H1 (cell line): ENCODE data around the gene PATE1. TPM values are rescaled to one million over a fixed set of nuclear protein-coding genes. Genes with fewer than 3 reads are reported as not detected.

Experiments
- CTCF ChIA-PET: fragments of 300-600 bp; sonication (Branson Sonifier 250); formaldehyde crosslinking; loops from one replicate; lab custom pipeline; 2021; ENCODE audit not compliant: partially characterized antibody; lab: Charles Lee
- POLR2A ChIA-PET: fragments of 300-600 bp; sonication (Branson Sonifier 250); formaldehyde crosslinking; loops from one replicate; lab custom pipeline; 2021; ENCODE audit warnings: inconsistent platforms; ENCODE audit not compliant: partially characterized antibody; lab: Charles Lee
- DNase-seq, 2 experiments: peaks; one replicate each; pipeline versions ENCODE4 v3.0.0 to v3.0.0-alpha.2; 2010 to 2022; ENCODE audit warnings: low spot score in 2 of 2, low read depth in 1 of 2, mixed read lengths in 1 of 2
- FAIRE-seq: peaks from 2 replicates; lab custom pipeline; 2011; peaks lifted over from hg19 to GRCh38; lab: Jason Lieb, UNC
- H2AFZ ChIP-seq: 2 replicates; pipeline ENCODE4 v1.8.1; 2012; ENCODE audit warnings: low read length, inconsistent platforms
- H2AK5ac ChIP-seq: 2 replicates; pipeline ENCODE4 v1.6.1; 2013; ENCODE audit warnings: low read depth, low read length
- H2BK120ac ChIP-seq: replicated peaks from 2 replicates; pipeline ENCODE3; 2013; ENCODE audit warnings: low read depth, low read length, inconsistent platforms
- H2BK12ac ChIP-seq: 2 replicates; pipeline ENCODE4 v1.6.1; 2013; ENCODE audit warnings: low read depth, low read length
- H2BK15ac ChIP-seq: 2 replicates; pipeline ENCODE4 v1.6.1; 2013; ENCODE audit warnings: low read length
- H2BK20ac ChIP-seq: 2 replicates; pipeline ENCODE4 v1.6.1; 2013; ENCODE audit warnings: low read length
- H2BK5ac ChIP-seq: 2 replicates; pipeline ENCODE4 v1.6.1; 2013; ENCODE audit warnings: low read depth, low read length
- H3K14ac ChIP-seq: 2 replicates; pipeline ENCODE4 v1.6.1; 2013; ENCODE audit warnings: inconsistent platforms; ENCODE audit not compliant: insufficient read length
- H3K18ac ChIP-seq: 2 replicates; pipeline ENCODE4 v1.6.1; 2013; ENCODE audit warnings: low read length; ENCODE audit errors: extremely low read depth
- H3K23ac ChIP-seq: 2 replicates; pipeline ENCODE4 v1.6.1; 2013; ENCODE audit warnings: inconsistent platforms; ENCODE audit not compliant: insufficient read length
- H3K23me2 ChIP-seq: 2 replicates; pipeline ENCODE4 v1.6.1; 2013; ENCODE audit warnings: low read depth, low read length
- H3K27ac ChIP-seq: 2 replicates; pipeline ENCODE4 v1.6.1; 2011; ENCODE audit warnings: low read depth, low read length, inconsistent platforms
- H3K27me3 ChIP-seq, 4 experiments: replicated peaks in 1 of 4; 1 replicate in 1 of 4; 2 replicates in 3 of 4; pipeline versions ENCODE4 v1.6.1 to v1.8.1; 2011 to 2013; ENCODE audit warnings: low read length in 3 of 4, mild to moderate bottlenecking in 3 of 4, inconsistent platforms in 2 of 4, mixed read lengths in 2 of 4, moderate library complexity in 1 of 4; ENCODE audit not compliant: control insufficient read depth in 3 of 4, insufficient read depth in 3 of 4; ENCODE audit errors: extremely low read depth in 1 of 4
- H3K36me3 ChIP-seq, 4 experiments: 2 replicates each; pipeline versions ENCODE4 v1.6.1 to v1.8.1; 2011 to 2013; ENCODE audit warnings: mild to moderate bottlenecking in 4 of 4, low read length in 3 of 4, moderate library complexity in 2 of 4, control low read depth in 1 of 4, inconsistent platforms in 1 of 4; ENCODE audit not compliant: insufficient read depth in 4 of 4, control insufficient read depth in 2 of 4
- H3K4ac ChIP-seq: replicated peaks from 2 replicates; pipeline ENCODE3; 2013; ENCODE audit warnings: low read length, low read depth, mixed read lengths, inconsistent platforms; ENCODE audit not compliant: insufficient read length
- H3K4me1 ChIP-seq, 4 experiments: replicated peaks in 1 of 4; 1 replicate in 1 of 4; 2 replicates in 3 of 4; pipeline versions ENCODE4 v1.6.1 to v1.8.1; 2011 to 2013; ENCODE audit warnings: low read length in 3 of 4, inconsistent platforms in 2 of 4, mixed read lengths in 1 of 4; ENCODE audit not compliant: insufficient read depth in 4 of 4, control insufficient read depth in 3 of 4
- H3K4me2 ChIP-seq, 2 experiments: 2 replicates each; pipeline versions ENCODE4 v1.6.1 to v1.8.1; 2011 to 2013; ENCODE audit warnings: low read depth in 2 of 2, low read length in 2 of 2, control low read depth in 1 of 2, inconsistent platforms in 1 of 2, mild to moderate bottlenecking in 1 of 2; ENCODE audit not compliant: insufficient read depth in 1 of 2
- H3K4me3 ChIP-seq, 4 experiments: fragments of 200-600, 300-600 bp in 1 of 4; sonication (generic), shearing (Covaris generic), sonication (Bioruptor Twin) in 1 of 4; 2 replicates each; pipeline versions ENCODE4 v1.5.1 to v1.8.1; 2011 to 2016; ENCODE audit warnings: low read length in 4 of 4, low read depth in 3 of 4, control low read depth in 2 of 4, inconsistent platforms in 2 of 4, mild to moderate bottlenecking in 2 of 4, mixed read lengths in 1 of 4, moderate library complexity in 1 of 4; ENCODE audit not compliant: insufficient read depth in 2 of 4; ENCODE audit errors: extremely low read depth in 1 of 4
- H3K56ac ChIP-seq: replicated peaks from 2 replicates; pipeline ENCODE3; 2013; ENCODE audit warnings: low read depth, mild to moderate bottlenecking, mixed read lengths, low read length, inconsistent platforms; ENCODE audit not compliant: insufficient read length
- H3K79me1 ChIP-seq: 2 replicates; pipeline ENCODE4 v1.6.1; 2013; ENCODE audit warnings: low read depth, low read length, control low read depth
- H3K79me2 ChIP-seq, 2 experiments: 2 replicates each; pipeline versions ENCODE4 v1.6.1 to v1.8.1; 2012 to 2013; ENCODE audit warnings: low read length in 2 of 2, mild to moderate bottlenecking in 2 of 2, inconsistent platforms in 1 of 2; ENCODE audit not compliant: insufficient read depth in 2 of 2, control insufficient read depth in 1 of 2
- H3K9ac ChIP-seq, 4 experiments: replicated peaks in 1 of 4; 1 replicate in 1 of 4; 2 replicates in 3 of 4; pipeline versions ENCODE4 v1.6.1 to v1.8.1; 2011 to 2013; ENCODE audit warnings: low read depth in 3 of 4, low read length in 3 of 4, control low read depth in 2 of 4, mild to moderate bottlenecking in 2 of 4, moderate library complexity in 2 of 4, inconsistent platforms in 1 of 4; ENCODE audit errors: extremely low read depth in 1 of 4
- H3K9me3 ChIP-seq, 2 experiments: 2 replicates each; pipeline versions ENCODE4 v1.6.1 to v1.8.1; 2012 to 2013; ENCODE audit warnings: mild to moderate bottlenecking in 2 of 2, moderate library complexity in 2 of 2, control low read depth in 1 of 2, inconsistent platforms in 1 of 2, low read depth in 1 of 2, low read length in 1 of 2, mixed read lengths in 1 of 2; ENCODE audit not compliant: insufficient read depth in 2 of 2
- H4K20me1 ChIP-seq, 2 experiments: replicated peaks in 1 of 2; 2 replicates each; pipeline versions ENCODE3 to v1.8.1; 2011 to 2013; ENCODE audit warnings: inconsistent platforms in 2 of 2, low read length in 2 of 2, mild to moderate bottlenecking in 1 of 2; ENCODE audit not compliant: insufficient read depth in 2 of 2, control insufficient read depth in 1 of 2
- H4K5ac ChIP-seq: 2 replicates; pipeline ENCODE4 v1.6.1; 2013; ENCODE audit warnings: low read length, low read depth, mixed read lengths, inconsistent platforms; ENCODE audit not compliant: insufficient read length
- H4K8ac ChIP-seq: 2 replicates; pipeline ENCODE4 v1.8.0; 2013; ENCODE audit warnings: mild to moderate bottlenecking, moderate library complexity, low read length, inconsistent platforms; ENCODE audit not compliant: insufficient read depth; ENCODE audit errors: extremely low read depth
- H4K91ac ChIP-seq: replicated peaks from 2 replicates; pipeline ENCODE3; 2013; ENCODE audit warnings: low read length, mixed read lengths, inconsistent platforms; ENCODE audit not compliant: insufficient read length
- ASH2L ChIP-seq: fragments of 200-600, 300-600 bp; sonication (generic); IDR thresholded peaks from one replicate; pipeline ENCODE4 v1.7.1; 2017; ENCODE audit warnings: low read length
- ATF3 ChIP-seq: IDR thresholded peaks from 2 replicates; pipeline ENCODE4 v1.6.1; 2011; ENCODE audit warnings: low read depth, mild to moderate bottlenecking, low read length; ENCODE audit not compliant: insufficient read depth
- BCL11A ChIP-seq, 2 experiments: IDR thresholded peaks; one replicate each; pipeline ENCODE4 v1.6.1; 2011; ENCODE audit warnings: low read depth in 2 of 2, low read length in 2 of 2, mild to moderate bottlenecking in 2 of 2
- CBX8 ChIP-seq: fragments of 300-800, 300-1000 bp; sonication (generic); IDR thresholded peaks from 2 replicates; pipeline ENCODE4 v1.7.1; 2016; ENCODE audit warnings: low read depth, low read length, borderline replicate concordance
- RAD21 ChIP-seq, 2 experiments: IDR thresholded peaks in 1 of 2; conservative IDR thresholded peaks in 1 of 2; 2 replicates each; pipeline ENCODE4 v1.6.1; 2011; ENCODE audit warnings: low read depth in 2 of 2, low read length in 2 of 2, improper control_type of control experiment in 1 of 2, inconsistent platforms in 1 of 2, mild to moderate bottlenecking in 1 of 2, moderate library complexity in 1 of 2
- SIN3A ChIP-seq, 2 experiments: IDR thresholded peaks in 1 of 2; conservative IDR thresholded peaks in 1 of 2; 2 replicates each; pipeline ENCODE4 v1.6.1; 2011 to 2012; ENCODE audit warnings: low read length in 2 of 2, improper control_type of control experiment in 1 of 2, low read depth in 1 of 2, mild to moderate bottlenecking in 1 of 2
- WGBS, 2 experiments: shearing (Covaris generic) in 1 of 2; methylation state at CpG; one replicate each; pipeline versions ENCODE4 v1.1.6 to v1.1.7; 2013 to 2015; ENCODE audit warnings: low lambda C conversion rate in 2 of 2, mixed read lengths in 2 of 2, inconsistent platforms in 1 of 2, low coverage in 1 of 2, missing lambda C conversion rate in 1 of 2; ENCODE audit not compliant: insufficient replicate concordance in 2 of 2, insufficient coverage in 1 of 2, insufficient read length in 1 of 2; ENCODE audit errors: extremely low coverage in 1 of 2, missing lambda C conversion rate in 1 of 2; 5-methylcytosine and 5-hydroxymethylcytosine counted together
- polyA plus RNA-seq, 7 experiments: library from polyadenylated mRNA; depleted of rRNA in 3 of 7; stranded (reverse) in 5 of 7; unstranded in 2 of 7; fragments of >200 nt in 5 of 7; fragments of 200-250 nt in 2 of 7; gene quantifications; 1 replicate in 5 of 7; 2 replicates in 1 of 7; 4 replicates in 1 of 7; pipeline versions ENCODE4 v1.2.1 to v1.2.3, GENCODE V29; 2011 to 2013; ENCODE audit warnings: missing spikeins in 2 of 7, mixed read lengths in 2 of 7
- total RNA-seq: library from RNA; stranded (reverse); fragmentation: NEBNext Ultra II Directional; extraction: Animal tissue kit (Norgen Biotek cat#: 25700); gene quantifications from 2 replicates; pipeline ENCODE4 v1.2.1, GENCODE V29; 2021

The PATE1 gene
- total and polyA plus RNA-seq, 2 of the 8 experiments (the other 6 are each of a cell fraction or from before 2014, with no cell fraction given), result not detected

GRCh38 chr11:125701018-125701610 lies 45.0 kb upstream of the PATE1 start:
- CTCF ChIA-PET, result interaction anchor here (1.9 to 2.2 kb wide), 2 partner anchors 11 to 355 kb away, joined by 4 to 7 read pairs; no protein-coding TSS in a partner anchor
- WGBS, 2 experiments, result 84% methylated on average over 6 of the region's 6 CpGs; no CpG with 5 or more reads in 1 of the 2 experiments

More at GRCh38 chr11:125701018-125701610, 45.0 kb upstream of the PATE1 start:
- Histone ChIP-seq H3K27me3 (no peaks in the 10 kb centered on the region), H3K4me1 (peaks cover 0 to 4% (median 0%) of the 10 kb centered on the region in 4 experiments; a peak in 4 of 7 replicates), H4K8ac (no peak overlapping the region), H3K4me3 (no peak overlapping the region), H2AFZ (no peak overlapping the region), H2BK12ac (no peak overlapping the region), H2BK120ac (no peak overlapping the region), H3K4me2 (no peak overlapping the region), H3K4ac (no peak overlapping the region), H2BK5ac (no peak overlapping the region), H3K79me1 (no peaks in the 10 kb centered on the region), H3K27ac (no peak overlapping the region), H2AK5ac (no peak overlapping the region), H3K14ac (no peak overlapping the region), H3K79me2 (no peaks in the 10 kb centered on the region), H3K56ac (no peak overlapping the region), H2BK15ac (no peak overlapping the region), H3K36me3 (no peaks in the 10 kb centered on the region), H3K18ac (no peak overlapping the region), H4K20me1 (no peaks in the 10 kb centered on the region), H2BK20ac (no peak overlapping the region), H4K91ac (no peak overlapping the region), H3K23ac (no peak overlapping the region), H3K23me2 (no peaks in the 10 kb centered on the region), H4K5ac (no peak overlapping the region), H3K9me3 (no peaks in the 10 kb centered on the region), H3K9ac (no peak overlapping the region)
- no peak for DNase-seq
- FAIRE-seq, result no peak
- POLR2A ChIA-PET, result no interaction called here
- TF ChIP-seq ATF3 (no peak), BCL11A (IDR thresholded peaks at IDR 0.05; ENCODE audit: low read depth in 2 of 2, low read length in 2 of 2) (no peak), CBX8 (no peak), SIN3A (conservative IDR thresholded peaks at IDR 0.05 in 1 of 2, IDR thresholded peaks at IDR 0.05 in 1 of 2; ENCODE audit: low read depth in 1 of 2, low read length in 2 of 2) (no peak), RAD21 (IDR thresholded peaks at IDR 0.05 in 1 of 2, conservative IDR thresholded peaks at IDR 0.05 in 1 of 2; ENCODE audit: low read depth in 2 of 2, low read length in 2 of 2) (no peak; a peak in 1 of 4 replicates), ASH2L (no peak)
